ENCODE results near the gene HDAC11.
"Not testable (repeated sequence)": the region's sequence is repeated elsewhere in the genome, so short reads cannot be mapped to it uniquely, and the experiment has no call there.

HDAC11 gene

DNA sequence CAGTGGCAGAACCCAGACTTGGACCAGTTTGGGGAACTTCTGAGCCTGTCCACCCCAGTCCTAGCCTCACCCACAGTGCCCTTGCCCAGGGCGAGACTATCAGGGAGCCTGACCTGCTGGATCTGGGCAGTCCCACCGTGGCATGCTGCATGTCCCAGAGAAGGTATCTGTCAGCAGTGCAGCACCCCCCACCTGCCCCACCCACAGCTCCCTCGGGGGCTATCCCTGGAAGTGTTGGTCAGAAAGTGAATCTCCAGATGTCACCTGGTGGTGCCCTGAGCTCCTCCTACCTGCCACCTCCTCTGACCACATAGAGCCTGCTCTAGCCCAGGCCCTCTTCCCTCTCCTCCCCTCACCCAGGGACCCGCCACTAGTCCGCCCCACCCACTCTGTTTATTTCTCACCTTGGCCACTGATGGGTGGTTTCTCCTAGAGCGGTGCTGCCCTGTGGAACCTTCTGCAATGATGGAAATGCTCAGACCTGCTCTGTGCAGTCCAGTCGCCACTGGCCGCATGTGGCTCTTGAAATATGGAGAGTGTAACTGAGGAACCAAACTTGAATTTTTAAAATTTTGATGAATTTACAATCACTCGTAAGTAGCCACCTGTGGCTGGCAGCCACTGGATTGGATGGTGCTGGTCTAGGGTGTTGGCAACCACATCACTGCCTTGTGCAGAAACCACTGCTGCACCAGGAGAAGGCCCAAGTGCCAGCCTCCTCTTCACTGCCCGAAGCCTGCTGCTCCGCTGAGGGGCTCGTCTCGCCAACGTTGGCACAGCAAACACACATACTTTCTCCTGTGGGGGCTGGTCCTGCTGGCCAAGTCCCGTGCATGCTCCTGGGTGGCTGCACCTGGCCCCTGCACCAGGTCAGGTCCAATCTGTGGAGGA, 13.1 kb downstream of the HDAC11 start:
- no peak for DNase-seq (ENCODE audit: low read depth in 2 of 2, low spot score in 1 of 2)

DNA sequence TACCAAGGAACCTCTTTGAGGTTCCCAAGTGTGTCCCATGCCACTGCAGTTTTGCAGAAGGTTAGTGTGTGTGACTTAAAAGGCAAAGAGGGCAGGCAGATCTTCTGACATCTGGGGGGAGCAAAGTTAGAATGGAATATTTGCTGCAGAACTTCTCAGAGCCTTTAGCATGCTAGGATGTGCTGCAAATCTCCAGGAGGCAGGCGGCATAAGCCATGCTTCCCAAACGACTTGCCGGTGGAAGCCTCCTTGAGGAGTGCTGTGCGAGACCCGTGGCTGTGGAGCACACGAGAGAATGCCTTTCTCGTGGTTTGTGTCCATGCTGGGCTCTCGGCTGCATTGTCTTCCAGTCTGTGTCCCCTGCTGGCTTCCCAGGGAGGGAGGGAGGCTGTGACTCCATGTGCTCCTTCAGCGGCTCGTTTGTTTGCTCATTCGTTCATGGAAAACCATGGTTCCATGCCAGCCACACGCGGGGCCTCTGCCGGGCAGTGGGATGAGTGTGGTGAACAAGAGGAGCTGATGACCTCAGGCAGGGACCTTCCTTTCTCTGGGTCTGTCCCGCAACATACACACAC, 13.8 kb downstream of the HDAC11 start:
- DNase-seq (ENCODE audit: low read depth in 2 of 2, low spot score in 1 of 2): no peak

DNA sequence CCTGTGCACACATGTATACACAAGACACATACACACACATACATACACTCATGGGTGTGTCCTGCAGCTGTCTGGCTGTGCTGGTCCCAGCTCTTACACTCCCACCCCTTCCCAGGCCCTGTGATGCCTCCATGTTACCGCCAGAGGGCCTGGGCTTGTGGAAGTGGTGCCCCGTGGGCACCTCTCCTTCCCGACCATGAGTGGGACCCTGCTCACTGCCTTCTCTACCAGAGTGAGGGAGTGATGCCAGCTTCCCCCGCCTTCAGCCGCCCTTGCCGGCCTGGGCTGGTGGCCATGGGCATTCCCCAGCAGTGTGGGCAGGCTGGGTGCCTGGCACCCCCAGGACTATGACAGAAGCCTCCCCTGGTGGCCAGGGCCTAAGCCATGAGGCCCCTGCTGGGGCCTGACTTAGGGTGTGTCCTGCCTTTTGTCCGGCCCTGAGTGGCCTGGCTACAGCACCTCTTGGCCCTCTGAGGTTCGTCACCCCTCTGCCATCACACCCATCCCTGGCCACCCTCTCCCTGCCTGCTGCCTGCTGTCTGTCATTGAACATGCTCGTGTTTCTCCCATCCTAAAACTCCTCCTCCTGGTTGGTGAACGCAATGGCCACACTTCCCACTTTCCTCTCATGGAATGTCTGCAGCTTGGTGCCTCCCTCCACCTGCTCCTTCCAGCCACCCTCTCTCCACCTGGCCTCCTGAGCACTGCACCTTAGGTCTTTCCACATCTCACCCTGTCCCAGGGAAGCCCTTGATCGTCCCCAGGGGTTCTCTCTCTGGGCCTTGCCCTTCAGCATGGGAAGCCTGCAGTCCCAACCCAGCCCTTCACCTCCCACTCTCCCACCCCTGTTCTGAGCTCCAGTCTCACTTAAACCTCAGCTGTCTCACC, 14.6 kb downstream of the HDAC11 start:
- no peak for DNase-seq (ENCODE audit: low read depth in 2 of 2, low spot score in 1 of 2)

DNA sequence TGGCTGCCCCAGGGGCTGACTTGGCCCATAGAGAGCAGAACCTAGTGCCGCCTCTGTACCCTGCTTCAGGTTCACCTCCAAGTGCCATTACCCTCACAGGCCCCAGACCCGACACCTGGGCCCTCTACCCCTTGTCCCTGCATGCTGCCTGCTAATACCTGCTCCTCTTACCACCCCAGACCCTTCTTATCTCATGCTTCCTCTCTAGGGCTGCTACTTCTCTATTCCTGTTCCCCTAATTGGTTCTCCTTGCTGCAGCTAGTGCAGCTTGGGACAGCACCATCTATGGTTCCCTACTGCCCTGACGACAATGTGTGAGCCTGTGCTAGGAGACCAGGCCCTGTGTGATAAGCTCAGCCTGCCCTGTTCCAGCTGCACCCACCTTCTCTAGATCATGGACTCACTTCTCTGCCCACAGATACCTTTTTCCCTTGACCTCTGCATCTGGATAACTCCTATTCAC, 15.3 kb downstream of the HDAC11 start:
- no peak for DNase-seq (ENCODE audit: low read depth in 2 of 2, low spot score in 1 of 2)

DNA sequence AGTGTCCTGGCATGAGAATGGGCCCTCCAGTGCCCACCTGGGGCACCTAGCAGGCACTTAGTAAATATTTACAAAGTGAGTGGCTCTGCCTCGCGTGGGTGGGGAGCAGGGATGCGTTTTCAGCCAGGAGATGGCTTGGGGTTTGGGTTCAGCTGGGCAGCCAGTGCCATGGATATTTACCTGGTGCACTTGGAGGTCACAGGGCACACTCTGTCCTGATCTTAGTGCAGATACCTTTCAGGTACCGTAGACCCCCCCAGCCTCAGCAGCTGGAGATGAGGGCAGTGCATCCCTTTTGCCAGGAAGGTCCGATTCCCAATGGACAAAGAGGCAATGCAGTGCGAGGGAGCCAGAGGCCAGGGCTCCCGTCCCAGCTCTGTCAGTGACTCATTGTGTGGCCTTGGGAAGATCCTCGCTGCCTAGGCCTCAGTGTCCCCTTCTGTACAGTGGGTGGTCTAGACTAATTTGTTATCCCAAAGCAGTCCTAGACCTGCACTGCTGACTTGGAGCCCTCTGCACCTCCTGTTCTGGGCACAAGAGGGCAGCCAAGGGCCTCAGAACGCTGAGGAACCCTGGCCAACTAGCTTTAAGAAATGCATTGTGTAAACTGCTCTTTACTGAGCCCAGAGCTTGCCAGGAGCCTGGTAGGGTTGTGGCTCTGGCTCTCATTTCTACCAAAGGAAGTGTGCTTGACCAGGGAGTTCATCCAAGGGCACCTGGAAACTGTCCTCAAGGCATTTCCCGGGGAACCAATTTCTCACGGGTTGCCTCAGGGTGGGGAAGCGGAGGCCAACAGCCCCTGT, 16.0 kb downstream of the HDAC11 start:
- peak; percentile 31 to 32 for DNase-seq (ENCODE audit: low read depth in 2 of 2, low spot score in 1 of 2)

DNA sequence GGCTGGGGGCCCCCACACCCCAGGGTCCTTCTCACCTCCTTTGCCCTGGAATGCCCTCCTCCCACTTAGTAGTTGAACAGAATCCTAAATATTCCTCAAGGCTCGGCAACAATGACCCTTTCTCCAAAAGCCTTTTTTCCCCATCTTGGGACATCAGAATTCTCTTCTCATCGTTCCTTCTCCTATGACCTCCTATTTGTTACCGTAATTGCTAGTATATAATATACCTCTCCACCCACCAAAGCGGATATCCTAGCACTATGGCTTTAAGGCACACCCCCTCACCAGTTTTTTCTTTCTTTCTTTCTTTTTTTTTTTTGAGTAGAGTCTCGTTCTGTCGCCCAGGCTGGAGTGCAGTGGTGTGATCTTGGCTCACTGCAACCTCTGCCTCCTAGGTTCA, 16.8 kb downstream of the HDAC11 start:
- DNase-seq (ENCODE audit: low read depth in 2 of 2, low spot score in 1 of 2): no peak

DNA sequence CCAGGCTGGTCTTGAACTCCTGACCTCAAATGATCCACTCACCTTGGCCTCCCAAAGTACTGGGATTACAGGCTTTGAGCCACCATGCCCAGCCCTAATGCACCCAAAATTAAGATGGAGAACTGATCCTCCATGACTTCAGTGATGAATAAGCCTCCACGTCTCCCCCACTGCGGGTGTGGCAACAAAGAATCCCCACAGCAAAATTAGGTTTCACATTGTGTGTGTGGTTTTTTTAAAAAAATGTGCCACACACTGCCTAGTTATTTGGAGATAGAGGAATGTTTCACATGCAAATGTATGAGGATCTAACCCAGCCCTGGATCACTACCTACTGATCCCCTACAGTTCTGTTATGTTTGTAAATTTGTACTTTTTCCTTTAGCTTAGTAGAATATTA, 17.3 kb downstream of the HDAC11 start:
- no peak for DNase-seq (ENCODE audit: low read depth in 2 of 2, low spot score in 1 of 2)

DNA sequence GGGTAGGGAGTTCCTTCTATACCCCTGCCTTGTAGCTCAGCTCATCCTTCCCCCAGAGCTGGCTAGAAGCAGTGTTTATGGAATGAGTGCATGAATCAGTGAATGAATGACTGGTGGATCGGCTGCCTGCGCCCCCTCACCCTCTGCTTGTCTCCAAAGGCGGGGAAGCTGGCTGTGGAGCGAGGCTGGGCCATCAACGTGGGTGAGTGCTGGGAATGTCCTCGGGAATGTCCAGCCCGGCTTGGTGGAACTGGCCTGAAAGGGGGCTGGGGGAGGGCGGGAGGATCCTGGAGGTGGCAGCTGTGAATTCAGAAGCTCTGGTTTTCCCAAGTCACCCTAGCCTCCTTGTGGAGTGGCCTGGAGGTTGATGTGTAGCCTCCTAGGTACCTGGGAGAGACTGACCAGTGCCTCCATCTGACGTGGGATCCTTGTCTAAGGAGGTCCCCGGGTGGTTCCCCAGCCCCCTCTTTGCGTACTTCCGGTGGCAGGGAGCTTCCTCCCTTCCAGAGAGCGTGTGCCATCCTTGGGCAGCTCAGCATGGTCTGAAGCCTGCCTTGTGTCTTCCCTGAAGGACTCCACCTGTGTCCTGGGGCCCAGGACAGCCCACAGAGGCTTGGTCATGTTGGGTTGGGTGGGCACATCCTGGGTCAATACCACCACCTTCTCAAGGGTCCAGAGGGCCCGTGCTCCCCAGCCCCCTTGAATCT, 18.4 kb downstream of the HDAC11 start:
- DNase-seq (ENCODE audit: low read depth in 2 of 2, low spot score in 1 of 2): no peak

DNA sequence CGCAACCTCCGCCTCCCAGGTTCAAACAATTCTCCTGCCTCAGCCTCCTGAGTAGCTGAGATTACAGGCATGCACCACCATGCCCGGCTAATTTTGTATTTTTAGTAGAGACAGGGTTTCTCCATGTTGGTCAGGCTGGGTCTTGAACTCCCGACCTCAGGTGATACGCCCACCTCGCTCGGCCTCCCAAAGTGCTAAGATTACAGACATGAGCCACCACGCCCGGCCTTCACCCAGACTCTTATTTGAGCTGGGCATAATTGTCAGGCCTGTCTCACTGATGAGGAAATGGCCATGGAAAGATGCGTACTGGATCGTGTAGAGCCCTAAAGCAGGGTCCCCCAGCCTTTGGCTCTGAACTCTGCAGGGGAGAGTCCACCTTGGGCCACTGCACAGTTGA, 19.1 kb downstream of the HDAC11 start:
- DNase-seq (ENCODE audit: low read depth in 2 of 2, low spot score in 1 of 2): not testable (repeated sequence)

DNA sequence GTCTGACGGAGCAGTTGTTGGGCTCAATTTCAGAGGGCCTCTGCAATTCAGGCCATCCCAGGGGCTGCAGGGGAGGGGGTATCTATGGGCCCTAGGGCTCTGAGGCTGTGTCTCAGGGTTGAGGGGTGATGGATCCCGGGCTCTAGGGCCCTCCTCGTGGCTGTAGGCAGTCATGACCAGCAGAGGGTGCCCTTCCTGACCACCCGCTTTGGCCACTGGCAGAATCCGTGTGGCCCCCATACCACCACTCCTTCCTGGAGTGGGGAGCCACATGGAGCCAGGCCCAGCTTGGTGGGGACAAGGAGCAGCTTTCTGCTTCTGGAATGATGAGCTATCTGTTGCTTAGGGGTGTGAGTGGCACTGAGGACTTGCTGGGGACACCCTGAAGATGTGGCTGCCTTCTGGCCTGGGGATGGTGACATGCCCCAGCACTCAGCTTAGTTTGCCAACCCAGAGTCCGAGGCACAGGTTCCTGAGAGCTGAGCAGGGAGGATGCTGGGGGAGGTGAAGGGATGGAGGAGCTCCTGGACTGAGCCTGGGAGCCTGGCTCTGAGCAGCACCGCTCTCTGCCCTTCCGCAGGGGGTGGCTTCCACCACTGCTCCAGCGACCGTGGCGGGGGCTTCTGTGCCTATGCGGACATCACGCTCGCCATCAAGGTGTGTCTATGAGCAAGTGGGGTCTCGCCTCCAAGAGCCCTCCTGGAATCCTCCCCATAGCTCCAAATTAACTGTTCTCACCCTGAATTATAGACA, 20.2 kb downstream of the HDAC11 start:
- no peak for DNase-seq (ENCODE audit: low read depth in 2 of 2, low spot score in 1 of 2)

DNA sequence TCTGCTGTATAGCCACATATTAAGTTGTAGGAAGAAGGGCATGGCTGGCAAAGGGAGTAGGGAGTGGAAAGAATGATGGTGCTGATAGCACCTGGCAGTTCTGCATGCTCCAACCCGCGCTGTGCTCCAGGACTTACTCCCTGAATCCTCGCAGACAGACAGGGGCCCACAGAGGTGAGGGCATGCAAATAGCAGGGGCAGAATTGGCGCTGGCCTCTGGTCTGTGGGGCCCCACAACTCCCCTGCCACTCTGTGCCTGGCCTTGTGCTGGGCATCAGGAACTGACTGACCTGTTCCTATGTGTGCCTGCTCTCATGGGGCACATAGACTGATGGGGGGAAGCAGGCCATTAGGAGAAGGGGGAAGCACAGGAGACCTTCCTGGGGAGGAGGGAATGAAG, 20.9 kb downstream of the HDAC11 start:
- DNase-seq (ENCODE audit: low read depth in 2 of 2, low spot score in 1 of 2): no peak

DNA sequence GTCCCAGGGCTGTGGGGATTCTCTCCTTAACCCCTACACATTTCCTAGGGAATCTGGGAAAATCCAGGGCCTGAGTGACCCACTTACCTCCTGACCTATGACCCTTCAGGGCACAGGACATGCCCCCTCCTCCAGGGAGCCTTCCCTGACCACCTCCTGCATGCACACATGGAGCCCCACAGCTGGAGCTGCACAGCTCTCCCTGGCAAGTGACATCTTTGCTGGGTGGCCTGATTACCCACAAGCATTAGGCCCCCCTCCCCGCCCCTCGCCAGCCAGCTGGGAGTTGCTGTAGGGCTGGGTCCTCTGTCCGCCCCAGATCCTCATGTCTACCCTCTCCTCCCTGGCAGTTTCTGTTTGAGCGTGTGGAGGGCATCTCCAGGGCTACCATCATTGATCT, 21.4 kb downstream of the HDAC11 start:
- DNase-seq (ENCODE audit: low read depth in 2 of 2, low spot score in 1 of 2): no peak

DNA sequence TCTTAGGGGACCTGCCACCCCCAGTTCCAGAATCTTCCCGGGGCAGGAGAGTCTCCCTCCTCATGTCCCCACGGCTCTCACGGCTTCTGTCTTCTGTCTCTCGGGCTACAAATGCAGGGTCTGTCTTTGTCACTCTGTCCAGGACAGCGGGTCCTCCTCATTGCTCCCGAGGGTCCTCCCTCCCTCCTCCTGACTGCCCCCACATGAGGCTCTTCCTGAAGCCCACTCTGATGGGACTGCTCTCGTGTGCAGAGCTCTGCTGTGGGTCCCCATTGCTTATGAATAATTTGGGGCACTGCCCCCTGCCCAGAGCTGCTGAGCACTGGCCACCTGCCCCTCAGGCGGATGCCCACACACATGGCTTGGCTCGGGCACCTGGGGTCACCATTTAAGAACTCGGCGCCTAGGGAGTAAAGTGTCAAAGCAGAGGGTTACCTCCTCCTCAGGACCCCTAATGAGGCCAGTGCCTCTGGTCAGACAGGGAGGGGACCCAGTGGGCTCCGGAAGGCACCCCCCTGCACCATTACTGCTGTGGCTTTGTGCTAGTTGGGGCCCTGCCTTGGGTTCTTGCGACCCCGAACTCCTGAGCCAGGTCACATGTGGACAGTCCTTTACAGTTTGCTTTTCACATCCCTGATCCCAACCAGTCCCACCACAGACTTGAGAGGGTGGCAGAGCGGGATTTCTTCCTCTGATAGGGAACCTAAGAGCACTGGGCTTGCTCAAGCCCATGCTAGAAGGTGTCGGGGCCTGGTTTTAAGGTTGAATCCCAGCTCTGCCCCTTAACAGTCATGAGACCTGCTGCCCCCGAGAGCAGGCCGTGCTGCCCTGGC, 22.1 kb downstream of the HDAC11 start:
- DNase-seq (ENCODE audit: low read depth in 2 of 2, low spot score in 1 of 2): no peak

DNA sequence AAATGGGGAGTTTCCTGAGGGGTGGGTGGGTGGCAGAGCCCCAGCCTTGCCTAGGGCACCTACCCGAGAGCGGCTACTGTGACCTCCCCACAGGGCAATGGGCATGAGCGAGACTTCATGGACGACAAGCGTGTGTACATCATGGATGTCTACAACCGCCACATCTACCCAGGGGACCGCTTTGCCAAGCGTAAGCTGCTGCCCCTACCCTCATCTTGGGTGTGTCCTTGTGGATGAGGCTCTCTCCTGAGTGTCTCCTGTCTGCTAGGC, 22.6 kb downstream of the HDAC11 start:
- DNase-seq (ENCODE audit: low read depth in 2 of 2, low spot score in 1 of 2): no peak

DNA sequence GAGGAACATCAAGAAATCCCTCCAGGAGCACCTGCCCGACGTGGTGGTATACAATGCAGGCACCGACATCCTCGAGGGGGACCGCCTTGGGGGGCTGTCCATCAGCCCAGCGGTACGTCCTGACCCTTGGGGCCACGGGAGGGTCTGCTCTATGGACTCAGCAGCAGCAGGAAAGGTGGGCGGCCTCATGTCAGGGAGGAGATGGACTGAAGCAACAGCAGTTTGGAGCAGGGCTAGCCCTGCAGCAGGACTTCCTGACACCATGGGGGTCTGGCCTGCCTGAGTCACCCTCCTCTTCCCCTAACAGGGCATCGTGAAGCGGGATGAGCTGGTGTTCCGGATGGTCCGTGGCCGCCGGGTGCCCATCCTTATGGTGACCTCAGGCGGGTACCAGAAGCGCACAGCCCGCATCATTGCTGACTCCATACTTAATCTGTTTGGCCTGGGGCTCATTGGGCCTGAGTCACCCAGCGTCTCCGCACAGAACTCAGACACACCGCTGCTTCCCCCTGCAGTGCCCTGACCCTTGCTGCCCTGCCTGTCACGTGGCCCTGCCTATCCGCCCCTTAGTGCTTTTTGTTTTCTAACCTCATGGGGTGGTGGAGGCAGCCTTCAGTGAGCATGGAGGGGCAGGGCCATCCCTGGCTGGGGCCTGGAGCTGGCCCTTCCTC, 24.2 kb downstream of the HDAC11 start:
- DNase-seq (ENCODE audit: low read depth in 2 of 2, low spot score in 1 of 2): no peak

DNA sequence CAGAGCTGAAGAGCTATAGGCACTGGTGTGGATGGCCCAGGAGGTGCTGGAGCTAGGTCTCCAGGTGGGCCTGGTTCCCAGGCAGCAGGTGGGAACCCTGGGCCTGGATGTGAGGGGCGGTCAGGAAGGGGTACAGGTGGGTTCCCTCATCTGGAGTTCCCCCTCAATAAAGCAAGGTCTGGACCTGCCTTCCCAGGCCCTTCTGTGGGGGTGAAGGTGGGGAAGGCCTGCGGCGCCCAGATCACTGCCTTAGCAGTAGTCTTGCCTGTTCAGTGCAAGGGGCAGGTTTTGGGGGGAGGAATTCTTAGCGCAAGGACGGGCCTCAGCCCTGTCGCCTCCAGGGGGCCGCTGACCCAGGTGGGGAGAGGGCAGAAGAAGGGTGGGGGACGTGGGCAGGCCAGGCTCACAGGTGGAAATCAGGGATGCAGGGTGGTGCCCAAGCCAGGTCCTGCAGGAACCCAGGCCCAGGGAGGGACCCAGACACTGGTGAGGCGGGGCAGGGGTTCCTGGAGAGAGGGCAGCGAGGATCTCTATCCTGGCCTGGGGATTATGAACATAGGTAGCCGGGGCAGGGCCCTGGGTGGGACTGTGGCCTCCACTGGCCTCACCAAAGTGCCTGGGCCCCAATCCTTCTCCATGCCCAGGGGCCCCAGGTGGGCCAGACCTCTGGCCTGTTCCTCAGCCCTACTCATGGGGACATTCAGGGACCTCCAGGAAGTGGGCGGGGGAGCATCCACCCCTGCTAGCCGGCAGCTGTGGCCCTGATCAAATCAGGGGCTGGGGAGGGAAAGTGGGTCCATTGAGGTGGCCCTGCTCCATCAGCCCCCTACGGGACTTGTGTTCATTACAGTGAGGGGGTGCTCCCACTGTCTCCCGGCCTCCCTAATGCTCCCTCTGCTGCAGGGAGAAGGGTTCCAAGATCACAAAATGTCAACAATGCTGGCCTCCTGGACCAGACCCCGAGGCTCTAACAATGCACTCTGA, 25.3 kb downstream of the HDAC11 start:
- no peak for DNase-seq (ENCODE audit: low read depth in 2 of 2, low spot score in 1 of 2)

DNA sequence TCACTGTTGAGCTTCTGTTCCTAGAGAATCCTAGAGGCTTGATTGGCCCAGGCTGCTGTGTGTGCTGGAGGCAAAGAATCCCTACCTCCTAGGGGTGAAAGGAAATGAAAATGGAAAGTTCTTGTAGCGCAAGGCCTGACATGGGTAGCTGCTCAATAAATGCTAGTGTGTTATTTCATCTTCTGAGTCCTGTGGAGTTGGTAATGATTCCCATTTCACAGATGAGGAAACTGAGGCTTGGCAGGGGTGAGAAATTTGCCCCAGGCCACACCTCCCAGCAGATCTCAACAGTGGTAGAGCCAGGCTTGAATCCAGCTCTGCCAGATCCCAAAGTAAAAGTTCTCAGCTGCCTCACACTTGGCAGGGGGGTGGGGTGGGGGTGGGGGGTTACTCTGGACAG, 26.1 kb downstream of the HDAC11 start:
- DNase-seq (ENCODE audit: low read depth in 2 of 2, low spot score in 1 of 2): no peak

All from stimulated activated CD8-positive, alpha-beta memory T cell treated with anti-CD3 and anti-CD28 coated beads, Interleukin-4, amount 100 ng/mL, for 4 hours (primary cell).